ENCODE results near the gene ABCB4.

DNA sequence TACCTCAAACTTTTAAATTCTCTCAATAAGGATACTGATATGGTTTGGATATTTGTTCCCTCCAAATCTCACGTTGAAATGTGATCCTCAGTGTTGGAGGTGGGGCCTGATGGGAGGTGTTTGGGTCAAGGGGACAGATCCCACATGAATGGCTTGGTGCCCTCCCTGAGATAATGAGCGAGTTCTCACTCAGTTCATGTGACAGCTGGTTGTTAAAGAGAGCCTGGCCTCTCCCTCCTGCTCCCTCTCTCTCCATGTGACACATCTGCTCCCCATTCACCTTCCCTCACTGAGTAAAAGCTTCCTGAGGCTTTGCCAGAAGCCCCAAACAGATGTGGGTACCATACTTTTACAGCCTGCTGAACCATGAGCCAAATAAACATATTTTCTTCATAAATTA is 19.2 kb downstream of the ABCB4 start:
- no peak for TF ChIP-seq CTCF (IDR thresholded peaks at IDR 0.05)
- TF ChIP-seq POLR2A (IDR thresholded peaks at IDR 0.05), result no peak

Data from uterus (tissue), 2 donors.